GM18520 (cell line): Measurements from ENCODE around the gene PDPN.

ENCODE experiments used
- ATAC-seq: cut with Tn5 transposase; IDR thresholded peaks from one replicate; pipeline ENCODE4 v1.9.1; 2021; ENCODE audit not compliant: unreplicated experiment

The PDPN gene

GRCh38 chr1:13576926-13577325 is 6.7 kb upstream of the PDPN start:
- no peak for ATAC-seq

GRCh38 chr1:13577846-13578245 is 5.8 kb upstream of the PDPN start:
- ATAC-seq: no peak

- ATAC-seq: no peak
Observed at GRCh38 chr1:13581446-13581845, 2.2 kb upstream of the PDPN start.

GRCh38 chr1:13582713-13583443 is 754 bp upstream of the PDPN start:
- ATAC-seq: no peak

GRCh38 chr1:13583966-13584791 is 547 bp downstream of the PDPN start:
- no peak for ATAC-seq

GRCh38 chr1:13584876-13585611 is 1.4 kb downstream of the PDPN start:
- no peak for ATAC-seq

- ATAC-seq: no peak
Observed at GRCh38 chr1:13585612-13585991, 2.0 kb downstream of the PDPN start.

- ATAC-seq: no peak
Observed at GRCh38 chr1:13586001-13586400, 2.4 kb downstream of the PDPN start.

- ATAC-seq: no peak
Observed at GRCh38 chr1:13587256-13588030, 3.8 kb downstream of the PDPN start.

GRCh38 chr1:13588946-13589796 is 5.5 kb downstream of the PDPN start:
- ATAC-seq: no peak

GRCh38 chr1:13590486-13590885 is 6.9 kb downstream of the PDPN start:
- no peak for ATAC-seq

GRCh38 chr1:13593511-13594131 is 10.0 kb downstream of the PDPN start:
- no peak for ATAC-seq

- ATAC-seq: no peak
Observed at GRCh38 chr1:13595411-13595810, 11.8 kb downstream of the PDPN start.

GRCh38 chr1:13597166-13597565 is 13.5 kb downstream of the PDPN start:
- ATAC-seq: no peak

- no peak for ATAC-seq
Observed at GRCh38 chr1:13600762-13601453, 17.3 kb downstream of the PDPN start.

GRCh38 chr1:13604176-13604575 is 20.5 kb downstream of the PDPN start:
- no peak for ATAC-seq

GRCh38 chr1:13604721-13605120 is 21.1 kb downstream of the PDPN start:
- ATAC-seq: no peak

- no peak for ATAC-seq
Observed at GRCh38 chr1:13605159-13605558, 21.5 kb downstream of the PDPN start.

- ATAC-seq: no peak
Observed at GRCh38 chr1:13607002-13607401, 23.4 kb downstream of the PDPN start.
